Gastrocnemius medialis (tissue), 4 donors: ENCODE measurements around the gene SND1. TPM values are rescaled to one million over a fixed set of nuclear protein-coding genes. Genes with fewer than 3 reads are reported as not detected.
A peak's percentile ranks its signal among the peaks of the same experiment; 100 is the strongest.

Experiments used
- ATAC-seq, 2 donors: fragments of 150-250 bp; one replicate each; pipeline ENCODE4 v1.9.1; 2016
- DNase-seq, 2 donors: peaks; one replicate each; pipeline ENCODE4 v3.0.0-alpha.2; 2019
- H3K27ac ChIP-seq, 4 donors: fragments of 200-600 bp; sonication (generic); 1 replicate in 1 of 4; 2 replicates in 3 of 4; pipeline ENCODE4 v1.5.1; 2016 to 2018; ENCODE audit warnings: mild to moderate bottlenecking in 2 of 4, moderate library complexity in 1 of 4
- H3K27me3 ChIP-seq, 3 donors: fragments of 200-600 bp; sonication (generic) in 2 of 3; 1 replicate in 1 of 3; 2 replicates in 2 of 3; pipeline versions ENCODE4 v1.5.1 to v1.6.0; 2016 to 2019; ENCODE audit warnings: mild to moderate bottlenecking in 1 of 3, moderate library complexity in 1 of 3
- H3K36me3 ChIP-seq, 2 donors: fragments of 200-600 bp; sonication (generic) in 1 of 2; one replicate each; pipeline ENCODE4 v1.5.1; 2017 to 2018
- H3K4me1 ChIP-seq, 2 donors: fragments of 200-600 bp; sonication (generic) in 1 of 2; one replicate each; pipeline ENCODE4 v1.5.1; 2016 to 2017; ENCODE audit warnings: mild to moderate bottlenecking in 2 of 2
- H3K4me3 ChIP-seq, 4 donors: fragments of 200-600 bp; sonication (generic) in 3 of 4; 1 replicate in 1 of 4; 2 replicates in 3 of 4; pipeline ENCODE4 v1.5.1; 2016 to 2019; ENCODE audit warnings: mild to moderate bottlenecking in 2 of 4
- H3K9me3 ChIP-seq, 3 donors: fragments of 200-600 bp; sonication (generic) in 2 of 3; 1 replicate in 1 of 3; 2 replicates in 2 of 3; pipeline ENCODE4 v1.5.1; 2016 to 2019
- CTCF ChIP-seq, 5 experiments: fragments of 450-650 bp in 3 of 5; fragments of 200-600 bp in 2 of 5; sonication (generic) in 2 of 5; IDR thresholded peaks in 4 of 5; conservative IDR thresholded peaks in 1 of 5; 1 replicate in 4 of 5; 2 replicates in 1 of 5; pipeline ENCODE4 v1.5.1; 2016 to 2019; ENCODE audit warnings: antibody characterized with exemption in 5 of 5, mild to moderate bottlenecking in 3 of 5, moderate library complexity in 3 of 5
- POLR2A ChIP-seq, 2 donors: fragments of 450-650 bp; IDR thresholded peaks; one replicate each; pipeline ENCODE4 v1.6.1; 2017; ENCODE audit warnings: antibody characterized with exemption in 2 of 2, mild to moderate bottlenecking in 2 of 2, moderate library complexity in 2 of 2
- in situ Hi-C, 4 donors: fragments of 200-750 bp; cut with MboI; loops; one replicate each; pipeline versions ENCODE4 v1.15.0 to v1.8.0; 2017; ENCODE audit warnings: low sequenced_read_pairs in 4 of 4
- intact Hi-C: fragments of 100-400 bp; cut with DNase I; formaldehyde crosslinking; loops from one replicate; pipeline ENCODE4 v1.15.1; 2023; ENCODE audit warnings: low total_unique reads
- total RNA-seq, 4 donors: library from RNA; depleted of rRNA; stranded (reverse); fragments of >200 nt; gene quantifications; one replicate each; pipeline versions ENCODE4 v1.1.0 to v1.2.3, GENCODE V29; 2016

SND1 gene
- total RNA-seq, 4 donors from 2014 or later = 30.4 to 73.0 (median 50.3) TPM

GRCh38 chr7:127882313-127882920, 230.4 kb downstream of the SND1 start:
- DNase-seq (no peak), ATAC-seq (no peak)
- H3K9me3 ChIP-seq = no peaks in the 10 kb centered on the region
- H3K27ac ChIP-seq = no peak overlapping the region
- no peaks in the 10 kb centered on the region for H3K27me3 ChIP-seq
- intact Hi-C loops (no loop called here), in situ Hi-C loops (no loop called here)
- H3K36me3 ChIP-seq = no peaks in the 10 kb centered on the region
- no peak for TF ChIP-seq CTCF (IDR thresholded peaks at IDR 0.05 in 4 of 5, conservative IDR thresholded peaks at IDR 0.05 in 1 of 5)
- TF ChIP-seq POLR2A (IDR thresholded peaks at IDR 0.05) = no peak
- H3K4me1 ChIP-seq = peaks cover 11 to 29% of the 10 kb centered on the region in 2 donors
- no peak overlapping the region for H3K4me3 ChIP-seq

- H3K9me3 ChIP-seq = no peaks in the 10 kb centered on the region
- TF ChIP-seq POLR2A (IDR thresholded peaks at IDR 0.05) = no peak
- no peak for TF ChIP-seq CTCF (IDR thresholded peaks at IDR 0.05 in 4 of 5, conservative IDR thresholded peaks at IDR 0.05 in 1 of 5)
- intact Hi-C loops = no loop called here
- ATAC-seq (peak; percentile 41 to 49), DNase-seq (no peak)
- H3K4me3 ChIP-seq = no peak overlapping the region
- H3K27ac ChIP-seq = no peak overlapping the region
- in situ Hi-C loops = no loop called here
- peaks cover 11 to 26% of the 10 kb centered on the region in 2 donors for H3K4me1 ChIP-seq
- peaks cover 0 to 11% of the 10 kb centered on the region in 2 donors for H3K36me3 ChIP-seq
- no peaks in the 10 kb centered on the region for H3K27me3 ChIP-seq
These were observed 232.1 kb downstream of the SND1 start for GRCh38 chr7:127884066-127884559.

DNA sequence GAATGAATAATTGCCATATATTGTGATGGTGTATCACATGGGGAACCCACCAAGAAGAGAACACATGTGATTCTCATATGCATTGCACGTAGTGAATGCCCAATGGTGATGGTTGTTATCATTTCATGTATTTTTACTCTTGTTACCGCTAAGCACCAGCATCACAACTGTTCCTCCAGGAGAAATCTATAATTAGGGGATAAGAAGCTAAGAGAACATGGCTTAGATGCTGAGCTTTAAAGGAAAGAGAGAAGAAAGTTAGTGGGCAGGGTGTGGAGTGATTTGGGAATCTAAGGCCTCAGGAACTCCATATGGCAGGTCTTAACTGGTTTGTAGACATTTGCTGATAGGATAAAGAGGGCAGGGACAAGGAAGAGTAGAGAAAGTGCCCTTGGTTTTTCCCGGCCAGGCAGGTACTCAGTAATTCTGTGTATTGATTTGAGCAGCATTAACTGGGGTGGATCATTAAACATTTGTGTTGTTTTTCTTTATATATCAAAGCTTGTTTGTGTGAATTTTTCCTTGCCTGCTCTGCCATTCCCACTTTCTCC, 233.3 kb downstream of the SND1 start:
- DNase-seq (no peak), ATAC-seq (no peak)
- Histone ChIP-seq H3K4me1 (peaks cover 11 to 26% of the 10 kb centered on the region in 2 donors), H3K27me3 (no peaks in the 10 kb centered on the region), H3K4me3 (no peak overlapping the region), H3K9me3 (no peaks in the 10 kb centered on the region), H3K36me3 (peaks cover 0 to 13% of the 10 kb centered on the region in 2 donors), H3K27ac (no peak overlapping the region)
- intact Hi-C loops (no loop called here), in situ Hi-C loops (no loop called here)
- TF ChIP-seq POLR2A (IDR thresholded peaks at IDR 0.05) (no peak), CTCF (IDR thresholded peaks at IDR 0.05 in 4 of 5, conservative IDR thresholded peaks at IDR 0.05 in 1 of 5) (no peak)

- DNase-seq (peak in 1 of 2 donors; percentile 14), ATAC-seq (peak; percentile 70 to 75)
- no peak overlapping the region for H3K27ac ChIP-seq
- TF ChIP-seq POLR2A (IDR thresholded peaks at IDR 0.05) = no peak
- TF ChIP-seq CTCF (IDR thresholded peaks at IDR 0.05 in 4 of 5, conservative IDR thresholded peaks at IDR 0.05 in 1 of 5) = no peak
- in situ Hi-C loops = no loop called here
- intact Hi-C loops = no loop called here
- no peak overlapping the region for H3K4me3 ChIP-seq
- H3K4me1 ChIP-seq = peaks cover 11 to 26% of the 10 kb centered on the region in 2 donors
- H3K9me3 ChIP-seq = no peaks in the 10 kb centered on the region
- no peaks in the 10 kb centered on the region for H3K27me3 ChIP-seq
- peaks cover 0 to 13% of the 10 kb centered on the region in 2 donors for H3K36me3 ChIP-seq
These were observed 233.8 kb downstream of the SND1 start for GRCh38 chr7:127885843-127886242.
